GM12872 (cell line): ENCODE measurements around the gene ZNF416.

Experiments used
- TF ChIP-seq, protein P1 (sequence below): IDR thresholded peaks from 3 replicates; pipeline ENCODE4 v1.5.1; 2011; ENCODE audit warnings: low read depth, mild to moderate bottlenecking, low read length, moderate library complexity; ENCODE audit not compliant: insufficient read depth

ZNF416 gene

DNA sequence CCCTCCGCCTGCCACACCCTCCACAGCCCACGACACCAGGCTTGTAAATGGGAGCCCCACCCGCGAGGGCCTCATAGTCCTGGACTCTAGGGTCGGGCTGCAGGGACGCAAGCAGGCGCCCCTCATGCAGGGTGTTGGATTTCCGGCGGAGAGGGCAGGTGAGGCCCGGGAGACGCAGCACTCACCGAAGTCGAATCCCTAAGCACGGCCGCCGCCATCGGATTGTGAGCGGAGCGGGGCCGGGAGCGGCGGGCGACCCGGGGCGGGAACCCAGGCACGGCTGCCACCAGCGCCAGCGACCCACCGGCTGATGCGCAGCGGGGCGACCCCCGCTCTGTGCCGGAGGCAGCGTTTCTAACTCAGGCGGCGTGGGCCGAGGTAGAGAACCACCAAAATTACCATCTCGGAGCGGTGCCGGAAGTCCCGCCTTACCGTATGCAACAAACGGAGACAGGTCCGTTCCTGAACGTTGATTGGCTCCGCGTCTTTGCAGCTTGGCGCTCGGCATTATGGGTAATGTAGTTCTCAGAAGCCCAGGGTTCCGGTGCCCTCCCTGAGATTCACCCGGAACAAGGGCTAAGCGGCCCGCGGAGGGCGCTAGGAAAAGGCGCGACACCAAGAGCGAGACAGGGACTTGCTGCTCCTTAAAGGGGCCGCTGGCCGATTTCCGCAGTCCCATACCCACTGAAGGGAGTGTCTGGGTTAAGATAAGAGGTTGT, at the start of gene ZNF416:
Gene ZNF416 (minus strand): TSS at position 425 of the 719 bp plus-strand sequence. CDS start 207 bp downstream, at position 218.
- TF ChIP-seq, protein P1, sequence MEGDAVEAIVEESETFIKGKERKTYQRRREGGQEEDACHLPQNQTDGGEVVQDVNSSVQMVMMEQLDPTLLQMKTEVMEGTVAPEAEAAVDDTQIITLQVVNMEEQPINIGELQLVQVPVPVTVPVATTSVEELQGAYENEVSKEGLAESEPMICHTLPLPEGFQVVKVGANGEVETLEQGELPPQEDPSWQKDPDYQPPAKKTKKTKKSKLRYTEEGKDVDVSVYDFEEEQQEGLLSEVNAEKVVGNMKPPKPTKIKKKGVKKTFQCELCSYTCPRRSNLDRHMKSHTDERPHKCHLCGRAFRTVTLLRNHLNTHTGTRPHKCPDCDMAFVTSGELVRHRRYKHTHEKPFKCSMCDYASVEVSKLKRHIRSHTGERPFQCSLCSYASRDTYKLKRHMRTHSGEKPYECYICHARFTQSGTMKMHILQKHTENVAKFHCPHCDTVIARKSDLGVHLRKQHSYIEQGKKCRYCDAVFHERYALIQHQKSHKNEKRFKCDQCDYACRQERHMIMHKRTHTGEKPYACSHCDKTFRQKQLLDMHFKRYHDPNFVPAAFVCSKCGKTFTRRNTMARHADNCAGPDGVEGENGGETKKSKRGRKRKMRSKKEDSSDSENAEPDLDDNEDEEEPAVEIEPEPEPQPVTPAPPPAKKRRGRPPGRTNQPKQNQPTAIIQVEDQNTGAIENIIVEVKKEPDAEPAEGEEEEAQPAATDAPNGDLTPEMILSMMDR = no peak; the same call in 2 of the 3 replicates

DNA sequence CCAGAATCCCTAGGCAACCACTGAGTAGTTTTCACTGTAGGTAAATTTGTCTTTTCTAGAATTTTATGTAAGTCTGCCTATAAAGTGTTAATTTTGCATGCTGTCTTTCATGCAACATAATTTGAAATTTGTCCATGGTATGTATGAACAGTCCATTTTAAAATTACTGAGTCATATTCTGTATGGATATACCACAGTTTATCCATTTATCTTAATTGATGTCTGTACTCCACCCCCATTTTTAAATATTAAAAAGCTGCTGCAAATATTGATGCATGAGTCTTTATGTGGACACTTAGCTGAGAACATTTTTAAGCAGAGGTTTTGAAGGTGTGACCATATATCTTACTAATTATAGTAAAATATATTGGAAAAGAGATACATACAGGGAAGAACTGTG, 44.4 kb upstream of the ZNF416 start:
- TF ChIP-seq, protein P1 = no peak

DNA sequence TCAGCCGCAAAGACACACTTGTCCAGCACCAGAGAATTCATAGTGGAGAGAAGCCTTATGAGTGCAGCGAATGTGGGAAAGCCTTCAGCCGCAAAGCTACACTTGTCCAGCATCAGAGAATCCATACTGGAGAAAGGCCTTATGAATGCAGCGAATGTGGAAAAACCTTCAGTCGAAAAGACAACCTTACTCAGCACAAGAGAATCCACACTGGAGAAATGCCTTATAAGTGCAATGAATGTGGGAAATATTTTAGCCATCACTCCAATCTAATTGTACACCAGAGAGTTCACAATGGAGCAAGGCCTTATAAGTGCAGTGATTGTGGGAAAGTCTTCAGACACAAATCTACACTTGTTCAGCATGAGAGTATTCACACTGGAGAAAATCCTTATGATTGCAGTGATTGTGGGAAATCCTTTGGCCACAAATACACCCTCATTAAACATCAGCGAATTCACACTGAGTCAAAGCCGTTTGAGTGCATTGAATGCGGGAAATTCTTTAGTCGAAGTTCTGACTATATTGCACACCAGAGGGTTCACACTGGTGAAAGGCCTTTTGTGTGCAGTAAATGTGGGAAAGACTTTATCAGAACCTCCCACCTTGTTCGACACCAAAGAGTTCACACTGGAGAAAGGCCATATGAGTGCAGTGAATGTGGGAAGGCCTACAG, 42.1 kb upstream of the ZNF416 start:
- TF ChIP-seq, protein P1 = no peak

DNA sequence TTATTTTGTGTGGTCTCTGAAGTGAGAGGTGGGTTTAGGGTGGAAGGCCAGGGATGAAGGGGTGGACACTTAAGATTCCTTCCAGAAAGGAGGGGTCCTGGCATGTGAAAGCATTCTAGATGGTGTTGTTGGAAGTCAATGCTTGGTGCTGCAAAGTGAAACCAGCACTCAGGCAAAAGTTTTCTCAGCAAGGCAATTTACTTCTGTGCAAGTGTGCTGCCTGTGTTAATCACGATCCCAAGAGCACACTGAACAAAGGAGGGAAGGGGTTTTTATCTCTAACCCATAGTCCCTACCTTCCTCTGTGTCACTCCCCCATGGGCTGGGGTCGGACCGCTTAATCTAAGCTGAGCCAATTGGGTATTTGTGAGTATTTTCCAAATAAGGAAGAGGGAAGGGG, 36.6 kb upstream of the ZNF416 start:
- TF ChIP-seq, protein P1 = no peak

DNA sequence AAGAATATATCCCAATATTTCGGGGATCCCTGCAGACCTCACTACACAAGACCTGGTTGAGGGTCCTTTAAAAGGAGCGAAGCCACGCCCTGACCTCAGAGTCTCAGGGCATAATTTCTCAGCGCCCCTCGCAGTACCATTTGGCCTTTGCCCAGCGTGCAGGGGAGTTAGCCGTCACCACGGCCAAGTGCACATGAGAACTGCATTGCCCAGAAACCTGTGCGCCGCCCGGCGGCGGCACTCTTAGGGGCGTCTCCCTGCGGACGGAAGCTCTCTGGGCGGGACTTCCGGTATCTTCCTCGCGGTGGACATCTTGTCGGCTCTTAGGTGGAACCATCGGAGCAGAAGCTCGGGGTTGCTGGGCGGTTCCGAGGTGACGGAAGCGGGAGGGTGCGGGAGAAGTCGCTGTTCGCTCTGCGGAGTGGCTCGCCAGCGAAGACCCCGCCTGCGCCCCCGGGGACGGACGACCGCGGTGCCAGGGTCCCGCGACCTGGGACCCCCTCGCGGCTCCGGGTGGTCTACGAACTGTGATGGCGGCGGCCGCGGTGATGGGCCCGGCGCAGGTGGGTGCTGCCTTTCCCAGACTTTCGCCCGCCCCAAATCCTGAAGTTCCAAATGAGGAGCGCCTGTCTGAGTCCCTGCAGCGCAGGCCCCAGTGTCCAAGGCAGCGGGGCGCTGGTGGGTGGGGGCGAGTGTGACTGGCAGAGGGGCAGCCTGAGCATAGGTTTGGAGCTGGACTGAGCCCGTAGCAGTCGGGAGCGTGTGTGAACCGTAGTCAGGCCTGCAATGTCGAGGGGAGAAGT, 35.4 kb upstream of the ZNF416 start, which contains the start of gene ZNF134:
Gene ZNF134 (plus strand): TSS at position 302 of the 803 bp plus-strand sequence. CDS start 5,227 bp downstream, outside the sequence.
- TF ChIP-seq, protein P1 = 0 out of 3 replicates have a peak, but pooled peaks have one; percentile 2

DNA sequence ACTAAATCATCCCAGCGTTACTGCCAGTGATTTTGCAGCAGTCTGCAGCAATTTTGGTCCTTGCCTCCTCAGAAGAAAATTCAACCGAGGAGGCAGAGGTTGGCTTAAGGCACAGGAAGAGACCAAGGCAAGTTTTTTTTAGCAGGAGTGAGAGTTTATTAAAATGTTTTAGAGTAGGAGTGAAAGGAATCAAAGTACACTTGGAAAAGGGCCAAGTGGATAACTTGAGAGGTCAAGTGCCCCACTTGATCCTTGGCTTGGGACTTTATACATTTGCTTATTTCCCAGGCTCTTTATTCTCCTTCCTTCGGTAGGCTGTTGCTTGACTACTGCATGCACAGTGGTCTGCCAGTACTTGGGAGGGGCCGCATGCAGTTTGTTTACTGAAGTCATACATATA, 32.4 kb upstream of the ZNF416 start:
- TF ChIP-seq, protein P1 = no peak

DNA sequence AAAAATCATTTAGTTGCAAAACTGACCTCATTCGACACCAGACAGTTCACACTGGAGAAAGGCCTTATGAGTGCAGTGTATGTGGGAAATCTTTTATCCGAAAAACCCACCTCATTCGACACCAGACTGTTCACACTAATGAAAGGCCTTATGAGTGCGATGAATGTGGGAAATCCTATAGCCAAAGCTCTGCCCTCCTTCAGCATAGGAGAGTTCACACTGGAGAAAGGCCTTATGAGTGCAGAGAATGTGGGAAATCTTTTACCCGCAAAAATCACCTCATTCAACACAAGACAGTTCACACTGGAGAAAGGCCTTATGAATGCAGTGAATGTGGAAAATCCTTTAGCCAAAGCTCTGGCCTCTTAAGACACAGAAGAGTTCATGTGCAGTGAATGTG, 28.2 kb upstream of the ZNF416 start:
- TF ChIP-seq, protein P1 = no peak
